Nephron (organoid): ENCODE data around the gene SLC39A13.

Experiments
- H3K27ac Mint-ChIP-seq, 3 experiments: 2 replicates each; pipeline ENCODE4 v1.8.0; 2020; ENCODE audit warnings: mixed read lengths in 3 of 3, mild to moderate bottlenecking in 2 of 3, moderate library complexity in 1 of 3
- H3K27me3 Mint-ChIP-seq: 2 replicates; pipeline ENCODE4 v1.8.0; 2021; ENCODE audit warnings: low read depth, mild to moderate bottlenecking, moderate library complexity, mixed read lengths
- H3K36me3 Mint-ChIP-seq: 2 replicates; pipeline ENCODE4 v1.8.0; 2020; ENCODE audit warnings: low read depth, mixed read lengths
- H3K4me1 Mint-ChIP-seq: 2 replicates; pipeline ENCODE4 v1.8.0; 2020; ENCODE audit warnings: mixed read lengths
- H3K4me3 Mint-ChIP-seq, 3 experiments: 2 replicates each; pipeline ENCODE4 v1.8.0; 2020; ENCODE audit warnings: mild to moderate bottlenecking in 3 of 3, mixed read lengths in 3 of 3, moderate library complexity in 2 of 3
- H3K9me3 Mint-ChIP-seq: 2 replicates; pipeline ENCODE4 v1.8.0; 2020; ENCODE audit warnings: mixed read lengths
- CTCF ChIP-seq, 3 experiments: fragments of 200-600 bp; sonication (generic); IDR thresholded peaks; one replicate each; pipeline ENCODE4 v1.5.0; 2021; ENCODE audit warnings: antibody characterized with exemption in 3 of 3; ENCODE audit not compliant: unreplicated experiment in 3 of 3

SLC39A13 gene

GRCh38 chr11:47375020-47375419 is 33.4 kb upstream of the SLC39A13 start:
- peaks cover 6% of the 10 kb centered on the region for H3K27me3 Mint-ChIP-seq
- no peak overlapping the region for H3K4me3 Mint-ChIP-seq
- H3K9me3 Mint-ChIP-seq = no peaks in the 10 kb centered on the region
- no peak overlapping the region for H3K27ac Mint-ChIP-seq
- H3K4me1 Mint-ChIP-seq = no peaks in the 10 kb centered on the region
- no peaks in the 10 kb centered on the region for H3K36me3 Mint-ChIP-seq
- no peak for TF ChIP-seq CTCF (IDR thresholded peaks at IDR 0.05; ENCODE audit: unreplicated experiment in 3 of 3)

- peak overlapping the region in 1 of 3 experiments; percentile 49 for H3K27ac Mint-ChIP-seq
- TF ChIP-seq CTCF (IDR thresholded peaks at IDR 0.05; ENCODE audit: unreplicated experiment in 3 of 3) = no peak
- H3K4me3 Mint-ChIP-seq = no peak overlapping the region
- no peaks in the 10 kb centered on the region for H3K9me3 Mint-ChIP-seq
- H3K36me3 Mint-ChIP-seq = no peaks in the 10 kb centered on the region
- H3K4me1 Mint-ChIP-seq = no peaks in the 10 kb centered on the region
- peaks cover 6% of the 10 kb centered on the region for H3K27me3 Mint-ChIP-seq
Measured at GRCh38 chr11:47375546-47376085, 32.8 kb upstream of the SLC39A13 start.

- Mint-ChIP-seq H3K4me1 (no peaks in the 10 kb centered on the region), H3K27ac (peak overlapping the region in 1 of 3 experiments; percentile 49), H3K36me3 (no peaks in the 10 kb centered on the region), H3K27me3 (peaks cover 6% of the 10 kb centered on the region), H3K4me3 (no peak overlapping the region), H3K9me3 (no peaks in the 10 kb centered on the region)
- no peak for TF ChIP-seq CTCF (IDR thresholded peaks at IDR 0.05; ENCODE audit: unreplicated experiment in 3 of 3)
Measured at GRCh38 chr11:47376107-47376524, 32.3 kb upstream of the SLC39A13 start.

GRCh38 chr11:47376525-47377371 is 31.6 kb upstream of the SLC39A13 start:
- Mint-ChIP-seq H3K36me3 (no peaks in the 10 kb centered on the region), H3K9me3 (no peaks in the 10 kb centered on the region), H3K4me3 (no peak overlapping the region), H3K4me1 (no peaks in the 10 kb centered on the region), H3K27me3 (peaks cover 6% of the 10 kb centered on the region), H3K27ac (peak overlapping the region in 1 of 3 experiments; percentile 49)
- TF ChIP-seq CTCF (IDR thresholded peaks at IDR 0.05; ENCODE audit: unreplicated experiment in 3 of 3) = no peak

GRCh38 chr11:47377571-47378009 is 30.8 kb upstream of the SLC39A13 start:
- H3K9me3 Mint-ChIP-seq = no peaks in the 10 kb centered on the region
- H3K27ac Mint-ChIP-seq = no peak overlapping the region
- no peak for TF ChIP-seq CTCF (IDR thresholded peaks at IDR 0.05; ENCODE audit: unreplicated experiment in 3 of 3)

More at GRCh38 chr11:47377571-47378009, 30.8 kb upstream of the SLC39A13 start:
- H3K36me3 Mint-ChIP-seq = no peaks in the 10 kb centered on the region
- no peak overlapping the region for H3K4me3 Mint-ChIP-seq
- H3K4me1 Mint-ChIP-seq = no peaks in the 10 kb centered on the region
- H3K27me3 Mint-ChIP-seq = peaks cover 4% of the 10 kb centered on the region
